Neural progenitor cell (in vitro differentiated cells): ENCODE results near the gene MTG1. TPM values are rescaled to one million over a fixed set of nuclear protein-coding genes. Genes with fewer than 3 reads are reported as not detected.

ENCODE experiments used
- DNase-seq: peaks from one replicate; pipeline ENCODE4 v3.0.0-alpha.2; 2016; ENCODE audit warnings: low spot score
- H2AFZ ChIP-seq: fragments of 200-600 bp; sonication (generic); replicated peaks from 2 replicates; pipeline ENCODE4 v1.6.1; 2016; ENCODE audit warnings: antibody characterized with exemption
- H3F3A ChIP-seq: fragments of 200-600 bp; sonication (generic); 2 replicates; pipeline ENCODE4 v1.6.1; 2016; ENCODE audit warnings: antibody characterized with exemption, low read depth
- H3K27ac ChIP-seq: fragments of 200-600 bp; sonication (generic); 2 replicates; pipeline ENCODE4 v1.5.1; 2016; ENCODE audit warnings: mild to moderate bottlenecking
- H3K27me3 ChIP-seq: fragments of 200-600 bp; sonication (generic); 2 replicates; pipeline ENCODE4 v1.6.1; 2016; ENCODE audit warnings: mild to moderate bottlenecking, moderate library complexity
- H3K36me3 ChIP-seq: fragments of 200-600 bp; sonication (generic); 2 replicates; pipeline ENCODE4 v1.5.1; 2016
- H3K4me1 ChIP-seq: fragments of 200-600 bp; sonication (generic); 2 replicates; pipeline ENCODE4 v1.6.1; 2016; ENCODE audit warnings: mixed run types
- H3K4me2 ChIP-seq: fragments of 200-600 bp; sonication (generic); 2 replicates; pipeline ENCODE4 v1.6.1; 2016
- H3K4me3 ChIP-seq: fragments of 200-600 bp; sonication (generic); 2 replicates; pipeline ENCODE4 v1.5.1; 2016
- H3K79me2 ChIP-seq: fragments of 200-600 bp; sonication (generic); 2 replicates; pipeline ENCODE4 v1.6.1; 2016; ENCODE audit warnings: low read depth
- H3K9ac ChIP-seq: fragments of 200-600 bp; sonication (generic); 2 replicates; pipeline ENCODE4 v1.6.1; 2016
- H3K9me3 ChIP-seq: fragments of 200-600 bp; sonication (generic); 2 replicates; pipeline ENCODE4 v1.5.1; 2016; ENCODE audit warnings: low read depth
- H4K20me1 ChIP-seq: fragments of 200-600 bp; sonication (generic); 2 replicates; pipeline ENCODE4 v1.6.1; 2016; ENCODE audit warnings: low read depth
- H3K27ac Mint-ChIP-seq: 3 replicates; pipeline ENCODE4 v1.8.0; 2021; ENCODE audit warnings: mixed read lengths
- H3K27me3 Mint-ChIP-seq: 2 replicates; pipeline ENCODE4 v1.8.0; 2022; ENCODE audit warnings: low read depth, mild to moderate bottlenecking, inconsistent platforms, moderate library complexity, mixed read lengths; ENCODE audit not compliant: insufficient read depth
- H3K36me3 Mint-ChIP-seq: 3 replicates; pipeline ENCODE4 v1.8.0; 2021; ENCODE audit warnings: mixed read lengths
- H3K4me1 Mint-ChIP-seq: 3 replicates; pipeline ENCODE4 v1.8.0; 2021; ENCODE audit warnings: mixed read lengths
- H3K4me3 Mint-ChIP-seq: 3 replicates; pipeline ENCODE4 v1.8.0; 2021; ENCODE audit warnings: mild to moderate bottlenecking, moderate library complexity, mixed read lengths
- H3K9me3 Mint-ChIP-seq: 3 replicates; pipeline ENCODE4 v1.8.0; 2020; ENCODE audit warnings: mixed read lengths
- CTCF ChIP-seq: fragments of 200-600 bp; sonication (generic); IDR thresholded peaks from 2 replicates; pipeline ENCODE4 v1.5.1; 2017; ENCODE audit warnings: antibody characterized with exemption, mild to moderate bottlenecking
- EZH2 ChIP-seq: fragments of 200-600 bp; sonication (generic); IDR thresholded peaks from 2 replicates; pipeline ENCODE4 v1.6.1; 2017; ENCODE audit warnings: antibody characterized with exemption, mild to moderate bottlenecking, moderate library complexity
- EZH2phosphoT487 ChIP-seq: fragments of 200-600 bp; sonication (generic); IDR thresholded peaks from 2 replicates; pipeline ENCODE4 v1.6.1; 2017; ENCODE audit warnings: antibody characterized with exemption
- total RNA-seq: library from RNA; depleted of rRNA; stranded (reverse); fragments of >200 nt; gene quantifications from 2 replicates; pipeline ENCODE4 v1.2.3, GENCODE V29; 2015; ENCODE audit warnings: low replicate concordance

MTG1 gene
- total RNA-seq, 1 donor from 2014 or later: 28.0 TPM

- no peak overlapping the region for H3K9ac ChIP-seq
- H3K27ac ChIP-seq: no peak overlapping the region
- no peak for TF ChIP-seq CTCF
- H3K4me1 Mint-ChIP-seq: no peaks in the 10 kb centered on the region
- no peak overlapping the region for H2AFZ ChIP-seq
- peaks cover 15% of the 10 kb centered on the region for H3K27me3 ChIP-seq
- H3K79me2 ChIP-seq: peaks cover 3% of the 10 kb centered on the region
- DNase-seq: no peak
- H3K36me3 Mint-ChIP-seq: peaks cover 19% of the 10 kb centered on the region
- peaks cover 19% of the 10 kb centered on the region for H4K20me1 ChIP-seq
- peaks cover 12% of the 10 kb centered on the region for H3F3A ChIP-seq
- no peak overlapping the region for H3K27ac Mint-ChIP-seq
- H3K9me3 ChIP-seq: no peaks in the 10 kb centered on the region
- no peak overlapping the region for H3K4me3 ChIP-seq
- peaks cover under 1% of the 10 kb centered on the region for H3K27me3 Mint-ChIP-seq
- no peak overlapping the region for H3K4me3 Mint-ChIP-seq
- H3K4me1 ChIP-seq: no peaks in the 10 kb centered on the region
- no peak overlapping the region for H3K4me2 ChIP-seq
- peaks cover 3% of the 10 kb centered on the region for H3K36me3 ChIP-seq
- H3K9me3 Mint-ChIP-seq: peaks cover 17% of the 10 kb centered on the region
Observed at GRCh38 chr10:133418289-133418993, 24.5 kb downstream of the MTG1 start.

- Mint-ChIP-seq H3K4me1 (no peaks in the 10 kb centered on the region), H3K27ac (no peak overlapping the region), H3K9me3 (peaks cover 13% of the 10 kb centered on the region), H3K36me3 (peaks cover 16% of the 10 kb centered on the region), H3K4me3 (no peak overlapping the region), H3K27me3 (peaks cover 3% of the 10 kb centered on the region)
- H4K20me1 ChIP-seq: peaks cover 19% of the 10 kb centered on the region
- no peaks in the 10 kb centered on the region for H3K4me1 ChIP-seq
- no peak for DNase-seq
- H3K4me3 ChIP-seq: no peak overlapping the region
- no peaks in the 10 kb centered on the region for H3K9me3 ChIP-seq
- no peak for TF ChIP-seq EZH2
- no peak for TF ChIP-seq CTCF
- no peak for TF ChIP-seq EZH2phosphoT487
- H3K79me2 ChIP-seq: no peaks in the 10 kb centered on the region
- no peak overlapping the region for H2AFZ ChIP-seq
- no peaks in the 10 kb centered on the region for H3K36me3 ChIP-seq
- H3K4me2 ChIP-seq: no peak overlapping the region
- no peak overlapping the region for H3K27ac ChIP-seq
- H3K27me3 ChIP-seq: peaks cover 18% of the 10 kb centered on the region
- no peak overlapping the region for H3K9ac ChIP-seq
- H3F3A ChIP-seq: peaks cover 12% of the 10 kb centered on the region
Observed at GRCh38 chr10:133419211-133419950, 25.4 kb downstream of the MTG1 start.

- Histone ChIP-seq H3K27ac (no peak overlapping the region), H3K36me3 (no peaks in the 10 kb centered on the region), H3K79me2 (no peaks in the 10 kb centered on the region), H3K9ac (no peak overlapping the region), H3F3A (peaks cover 12% of the 10 kb centered on the region), H3K4me1 (no peaks in the 10 kb centered on the region), H3K9me3 (no peaks in the 10 kb centered on the region), H3K27me3 (peaks cover 23% of the 10 kb centered on the region), H3K4me2 (no peak overlapping the region), H4K20me1 (peaks cover 19% of the 10 kb centered on the region), H3K4me3 (no peak overlapping the region), H2AFZ (no peak overlapping the region)
- H3K4me3 Mint-ChIP-seq: no peak overlapping the region
- H3K27me3 Mint-ChIP-seq: peaks cover 3% of the 10 kb centered on the region
- no peak for TF ChIP-seq CTCF
- no peak for TF ChIP-seq EZH2phosphoT487
- no peak for TF ChIP-seq EZH2
- DNase-seq: no peak
- no peaks in the 10 kb centered on the region for H3K4me1 Mint-ChIP-seq
- H3K9me3 Mint-ChIP-seq: peaks cover 10% of the 10 kb centered on the region
- H3K27ac Mint-ChIP-seq: no peak overlapping the region
- H3K36me3 Mint-ChIP-seq: peaks cover 13% of the 10 kb centered on the region
Observed at GRCh38 chr10:133420028-133420427, 26.1 kb downstream of the MTG1 start.
